H9 (cell line): ENCODE data around the gene EFNB3. TPM values are rescaled to one million over a fixed set of nuclear protein-coding genes. Genes with fewer than 3 reads are reported as not detected.

ENCODE experiments used
- DNase-seq: peaks from one replicate; pipeline ENCODE4 v3.0.0-alpha.2; 2017
- H2AFZ ChIP-seq: one replicate; pipeline ENCODE4 v1.6.1; 2013; ENCODE audit warnings: mild to moderate bottlenecking, low read length, control low read depth, moderate library complexity
- H2AK5ac ChIP-seq: 2 replicates; pipeline ENCODE4 v1.6.1; 2013; ENCODE audit warnings: low read length, control low read depth, mixed read lengths; ENCODE audit not compliant: insufficient read length
- H2BK120ac ChIP-seq: one replicate; pipeline ENCODE4 v1.6.1; 2013; ENCODE audit warnings: low read depth, mild to moderate bottlenecking, low read length, control low read depth, inconsistent platforms; ENCODE audit not compliant: poor library complexity, severe bottlenecking
- H2BK12ac ChIP-seq: 2 replicates; pipeline ENCODE4 v1.6.1; 2013; ENCODE audit warnings: low read length, control low read depth, mixed read lengths, low read depth; ENCODE audit not compliant: insufficient read length
- H2BK15ac ChIP-seq: 2 replicates; pipeline ENCODE4 v1.6.1; 2013; ENCODE audit warnings: low read depth, low read length, control low read depth
- H2BK20ac ChIP-seq: one replicate; pipeline ENCODE4 v1.6.1; 2013; ENCODE audit warnings: low read depth, mild to moderate bottlenecking, low read length, control low read depth, inconsistent platforms; ENCODE audit not compliant: poor library complexity, severe bottlenecking
- H2BK5ac ChIP-seq: 2 replicates; pipeline ENCODE4 v1.6.1; 2013; ENCODE audit warnings: low read length, control low read depth, mixed read lengths; ENCODE audit not compliant: insufficient read length
- H3K14ac ChIP-seq: 2 replicates; pipeline ENCODE4 v1.6.1; 2013; ENCODE audit warnings: low read length, control low read depth; ENCODE audit not compliant: insufficient read depth
- H3K18ac ChIP-seq: 2 replicates; pipeline ENCODE4 v1.6.1; 2013; ENCODE audit warnings: low read depth, mild to moderate bottlenecking, mixed read lengths, low read length, control low read depth; ENCODE audit not compliant: insufficient read length
- H3K23ac ChIP-seq: 2 replicates; pipeline ENCODE4 v1.6.1; 2013; ENCODE audit warnings: low read length, control low read depth, mixed read lengths, low read depth; ENCODE audit not compliant: insufficient read length
- H3K23me2 ChIP-seq: 2 replicates; pipeline ENCODE4 v1.6.1; 2013; ENCODE audit warnings: low read depth, mild to moderate bottlenecking, mixed read lengths, low read length, control low read depth; ENCODE audit not compliant: insufficient read length, poor library complexity, severe bottlenecking
- H3K27ac ChIP-seq: 2 replicates; pipeline ENCODE4 v1.5.1; 2013; ENCODE audit warnings: low read length, control low read depth, mixed read lengths, low read depth; ENCODE audit not compliant: insufficient read length
- H3K27me3 ChIP-seq: 2 replicates; pipeline ENCODE4 v1.6.1; 2013; ENCODE audit warnings: low read length, control low read depth, inconsistent platforms; ENCODE audit not compliant: insufficient read depth
- H3K4ac ChIP-seq: 2 replicates; pipeline ENCODE4 v1.6.1; 2013; ENCODE audit warnings: low read depth, mild to moderate bottlenecking, control low read depth, inconsistent platforms, low read length, moderate library complexity
- H3K4me1 ChIP-seq: 2 replicates; pipeline ENCODE4 v1.6.1; 2013; ENCODE audit warnings: low read length, control low read depth, inconsistent platforms; ENCODE audit not compliant: insufficient read depth
- H3K4me2 ChIP-seq: 2 replicates; pipeline ENCODE4 v1.6.1; 2013; ENCODE audit warnings: low read length, control low read depth, mixed read lengths; ENCODE audit not compliant: insufficient read length, insufficient read depth
- H3K56ac ChIP-seq: 2 replicates; pipeline ENCODE4 v1.6.1; 2013; ENCODE audit warnings: low read depth, mild to moderate bottlenecking, mixed read lengths, low read length, control low read depth; ENCODE audit not compliant: insufficient read length
- H3K79me1 ChIP-seq: 2 replicates; pipeline ENCODE4 v1.6.1; 2013; ENCODE audit warnings: low read depth, mild to moderate bottlenecking, moderate library complexity, low read length, control low read depth, inconsistent platforms; ENCODE audit not compliant: insufficient read depth, poor library complexity, severe bottlenecking
- H3K79me2 ChIP-seq: 2 replicates; pipeline ENCODE4 v1.6.1; 2013; ENCODE audit warnings: low read length, control low read depth, inconsistent platforms; ENCODE audit not compliant: insufficient read depth
- H3K9ac ChIP-seq: 2 replicates; pipeline ENCODE4 v1.6.1; 2013; ENCODE audit warnings: low read length, control low read depth, mixed read lengths; ENCODE audit not compliant: insufficient read length; ENCODE audit errors: extremely low read depth
- H3K9me3 ChIP-seq: one replicate; pipeline ENCODE4 v1.6.1; 2013; ENCODE audit warnings: low read depth, low read length, inconsistent platforms; ENCODE audit not compliant: control insufficient read depth
- H3T11ph ChIP-seq: one replicate; pipeline ENCODE4 v1.6.1; 2013; ENCODE audit warnings: mild to moderate bottlenecking, low read length, control low read depth, inconsistent platforms
- H4K20me1 ChIP-seq: one replicate; pipeline ENCODE4 v1.6.1; 2013; ENCODE audit not compliant: control insufficient read depth, insufficient read length, insufficient read depth
- H4K5ac ChIP-seq: 2 replicates; pipeline ENCODE4 v1.6.1; 2013; ENCODE audit warnings: low read depth, mild to moderate bottlenecking, mixed read lengths, low read length, control low read depth; ENCODE audit not compliant: insufficient read length
- H4K8ac ChIP-seq: replicated peaks from 2 replicates; pipeline ENCODE4 v1.6.1; 2013; ENCODE audit warnings: low read length, control low read depth, mixed read lengths, low read depth; ENCODE audit not compliant: insufficient read length
- H4K91ac ChIP-seq: 2 replicates; pipeline ENCODE4 v1.6.1; 2013; ENCODE audit warnings: low read depth, mild to moderate bottlenecking, moderate library complexity, mixed read lengths, low read length, control low read depth; ENCODE audit not compliant: insufficient read length
- H3K27ac Mint-ChIP-seq, 3 experiments: 2 replicates in 2 of 3; 3 replicates in 1 of 3; pipeline ENCODE4 v1.8.0; 2020 to 2021; ENCODE audit warnings: mixed read lengths in 3 of 3, mild to moderate bottlenecking in 1 of 3, moderate library complexity in 1 of 3
- H3K27me3 Mint-ChIP-seq: 2 replicates; pipeline ENCODE4 v1.8.0; 2021; ENCODE audit warnings: low read depth, mild to moderate bottlenecking, moderate library complexity, mixed read lengths
- H3K36me3 Mint-ChIP-seq, 3 experiments: 2 replicates in 2 of 3; 3 replicates in 1 of 3; pipeline ENCODE4 v1.8.0; 2020 to 2021; ENCODE audit warnings: low read depth in 3 of 3, mixed read lengths in 3 of 3; ENCODE audit not compliant: insufficient read depth in 1 of 3
- H3K4me1 Mint-ChIP-seq, 2 experiments: 2 replicates each; pipeline ENCODE4 v1.8.0; 2020; ENCODE audit warnings: mixed read lengths in 2 of 2
- H3K4me3 Mint-ChIP-seq, 2 experiments: 2 replicates in 1 of 2; 3 replicates in 1 of 2; pipeline ENCODE4 v1.8.0; 2020 to 2021; ENCODE audit warnings: mild to moderate bottlenecking in 2 of 2, mixed read lengths in 2 of 2, moderate library complexity in 1 of 2
- H3K9me3 Mint-ChIP-seq, 2 experiments: 2 replicates in 1 of 2; 3 replicates in 1 of 2; pipeline ENCODE4 v1.8.0; 2020; ENCODE audit warnings: mild to moderate bottlenecking in 2 of 2, mixed read lengths in 2 of 2, moderate library complexity in 1 of 2
- CTCF ChIP-seq: fragments of 200-600 bp; sonication (generic); conservative IDR thresholded peaks from 3 replicates; pipeline ENCODE4 v1.8.0; 2021; ENCODE audit warnings: antibody characterized with exemption, mild to moderate bottlenecking
- WGBS: extraction: QIAGEN DNeasy Blood & Tissue Kit; methylation state at CpG from one replicate; pipeline ENCODE4 v1.1.7; 2013; ENCODE audit warnings: missing lambda C conversion rate, low lambda C conversion rate, mixed read lengths; ENCODE audit not compliant: insufficient read length; ENCODE audit errors: extremely low coverage; 5-methylcytosine and 5-hydroxymethylcytosine counted together
- total RNA-seq: library from RNA; stranded (reverse); gene quantifications from 2 replicates; pipeline ENCODE4 v1.2.1, GENCODE V29; 2021

EFNB3 gene
- total RNA-seq, 1 experiment from 2014 or later = 11.3 TPM

- Mint-ChIP-seq H3K9me3 (no peaks in the 10 kb centered on the region), H3K27me3 (no peaks in the 10 kb centered on the region), H3K4me1 (peaks cover 1 to 9% of the 10 kb centered on the region in 2 experiments; a peak in 2 of 4 replicates), H3K36me3 (peaks cover 31 to 60% (median 58%) of the 10 kb centered on the region in 3 experiments), H3K4me3 (no peak overlapping the region), H3K27ac (peak overlapping the region in 1 of 3 experiments; percentile 63; a peak in 1 of 7 replicates)
- no peaks in the 10 kb centered on the region for H3K27me3 ChIP-seq
- H3K4me1 ChIP-seq = no peaks in the 10 kb centered on the region
- no peak overlapping the region for H2BK20ac ChIP-seq
- H3K56ac ChIP-seq = no peak overlapping the region
- H2BK120ac ChIP-seq = no peak overlapping the region
- H3K9me3 ChIP-seq = no peaks in the 10 kb centered on the region
- H4K20me1 ChIP-seq = no peaks in the 10 kb centered on the region
- no peak overlapping the region for H3K23ac ChIP-seq
- H3K79me1 ChIP-seq = no peaks in the 10 kb centered on the region
- H3T11ph ChIP-seq = no peak overlapping the region
- no peak overlapping the region for H2AFZ ChIP-seq
- H3K18ac ChIP-seq = no peak overlapping the region
- H3K4me2 ChIP-seq = no peak overlapping the region
- no peak overlapping the region for H3K14ac ChIP-seq
- no peak overlapping the region for H3K27ac ChIP-seq
- no peak overlapping the region for H4K8ac ChIP-seq
- no peaks in the 10 kb centered on the region for H3K23me2 ChIP-seq
- H3K4ac ChIP-seq = no peak overlapping the region
- H2BK15ac ChIP-seq = no peak overlapping the region
- WGBS = no CpG with 5 or more reads among the region's 10 CpGs
- no peak overlapping the region for H2BK12ac ChIP-seq
- no peaks in the 10 kb centered on the region for H3K79me2 ChIP-seq
- DNase-seq = no peak
- no peak overlapping the region for H4K91ac ChIP-seq
- H4K5ac ChIP-seq = no peak overlapping the region
- TF ChIP-seq CTCF = no peak
- no peak overlapping the region for H2BK5ac ChIP-seq
- H3K9ac ChIP-seq = no peak overlapping the region
- no peak overlapping the region for H2AK5ac ChIP-seq
Measured at GRCh38 chr17:7667656-7668406, 37.2 kb upstream of the EFNB3 start.
